AG09319 (cell line): ENCODE data around the gene MEF2A.

Experiments
- DNase-seq: peaks from one replicate; pipeline ENCODE4 v3.0.0-alpha.2; 2010; ENCODE audit warnings: low read depth; ENCODE audit errors: extremely low read depth
- TF ChIP-seq, protein P1 (sequence below): IDR thresholded peaks from 2 replicates; pipeline ENCODE4 v1.5.1; 2011; ENCODE audit warnings: low read depth, mild to moderate bottlenecking, inconsistent platforms, low read length, moderate library complexity

Gene MEF2A

DNA sequence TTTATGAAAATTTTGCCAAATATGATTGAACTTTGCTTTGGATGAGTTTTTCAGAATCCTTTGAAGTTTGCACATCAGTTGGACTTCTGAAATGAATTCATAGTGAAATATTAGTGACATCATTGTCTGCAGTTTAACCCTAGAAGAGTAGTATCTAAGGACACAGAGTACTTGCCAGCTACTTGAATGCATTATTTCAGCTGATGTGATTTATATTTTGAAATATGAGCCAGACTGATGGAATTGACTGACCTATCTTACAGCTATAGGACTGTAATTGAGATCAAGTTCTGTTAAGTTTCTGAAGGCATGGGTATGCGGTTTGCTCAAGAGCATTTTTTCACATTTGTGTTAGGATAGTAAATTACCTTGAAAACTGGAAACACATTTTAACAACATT, 116.2 kb downstream of the MEF2A start:
- TF ChIP-seq, protein P1, sequence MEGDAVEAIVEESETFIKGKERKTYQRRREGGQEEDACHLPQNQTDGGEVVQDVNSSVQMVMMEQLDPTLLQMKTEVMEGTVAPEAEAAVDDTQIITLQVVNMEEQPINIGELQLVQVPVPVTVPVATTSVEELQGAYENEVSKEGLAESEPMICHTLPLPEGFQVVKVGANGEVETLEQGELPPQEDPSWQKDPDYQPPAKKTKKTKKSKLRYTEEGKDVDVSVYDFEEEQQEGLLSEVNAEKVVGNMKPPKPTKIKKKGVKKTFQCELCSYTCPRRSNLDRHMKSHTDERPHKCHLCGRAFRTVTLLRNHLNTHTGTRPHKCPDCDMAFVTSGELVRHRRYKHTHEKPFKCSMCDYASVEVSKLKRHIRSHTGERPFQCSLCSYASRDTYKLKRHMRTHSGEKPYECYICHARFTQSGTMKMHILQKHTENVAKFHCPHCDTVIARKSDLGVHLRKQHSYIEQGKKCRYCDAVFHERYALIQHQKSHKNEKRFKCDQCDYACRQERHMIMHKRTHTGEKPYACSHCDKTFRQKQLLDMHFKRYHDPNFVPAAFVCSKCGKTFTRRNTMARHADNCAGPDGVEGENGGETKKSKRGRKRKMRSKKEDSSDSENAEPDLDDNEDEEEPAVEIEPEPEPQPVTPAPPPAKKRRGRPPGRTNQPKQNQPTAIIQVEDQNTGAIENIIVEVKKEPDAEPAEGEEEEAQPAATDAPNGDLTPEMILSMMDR = no peak
- no peak for DNase-seq

DNA sequence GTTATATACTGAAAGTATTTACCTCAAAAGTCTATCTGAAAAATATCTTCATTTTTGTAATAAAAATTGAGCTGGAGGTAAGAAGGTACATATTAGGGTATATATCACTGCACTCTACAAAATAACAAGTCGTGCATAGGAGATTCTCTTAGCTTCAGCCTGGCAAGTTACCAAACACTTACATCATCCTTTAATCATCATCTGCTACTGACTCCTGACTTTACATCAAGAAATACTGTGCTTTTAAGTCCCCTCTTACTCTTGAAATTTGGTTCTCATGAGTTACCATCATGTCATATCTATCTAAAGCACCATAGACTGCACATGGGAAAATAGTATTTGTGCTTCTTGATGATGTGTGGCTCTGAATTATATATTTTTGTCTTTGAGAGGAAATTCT, 116.7 kb downstream of the MEF2A start:
- peak; percentile 32 for DNase-seq
- TF ChIP-seq, protein P1 = no peak

DNA sequence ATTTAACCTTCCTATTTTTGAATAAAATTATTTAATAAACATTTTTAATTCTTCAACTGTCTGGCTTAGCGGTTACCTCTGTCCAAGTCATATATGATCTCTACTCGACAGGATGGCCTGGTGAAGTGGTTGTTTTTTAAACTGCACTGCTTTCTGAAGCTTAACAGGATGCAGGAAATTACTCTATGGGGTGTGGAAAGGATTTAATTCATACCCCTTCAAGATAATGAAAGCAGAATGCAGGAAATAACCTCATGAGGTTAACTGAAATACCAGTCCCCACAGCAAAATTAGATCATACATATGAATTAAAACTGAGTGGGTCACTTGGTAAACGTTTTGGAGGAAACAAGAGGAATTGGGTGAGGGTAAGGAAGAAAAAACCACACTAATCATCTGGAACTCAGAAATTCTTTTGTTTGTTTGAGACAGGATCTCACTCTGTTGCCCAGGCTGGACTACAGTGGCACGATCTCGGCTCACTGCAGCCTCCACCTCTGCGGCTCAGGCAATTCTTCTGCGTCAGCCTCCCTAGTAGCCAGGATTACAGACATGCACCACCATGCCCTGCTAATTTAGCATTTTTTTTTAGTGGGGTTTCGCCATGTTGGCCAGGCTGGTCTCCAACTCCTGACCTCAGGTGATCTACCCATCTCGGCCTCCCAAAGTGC, 117.4 kb downstream of the MEF2A start:
- DNase-seq = no peak
- TF ChIP-seq, protein P1 = no peak

DNA sequence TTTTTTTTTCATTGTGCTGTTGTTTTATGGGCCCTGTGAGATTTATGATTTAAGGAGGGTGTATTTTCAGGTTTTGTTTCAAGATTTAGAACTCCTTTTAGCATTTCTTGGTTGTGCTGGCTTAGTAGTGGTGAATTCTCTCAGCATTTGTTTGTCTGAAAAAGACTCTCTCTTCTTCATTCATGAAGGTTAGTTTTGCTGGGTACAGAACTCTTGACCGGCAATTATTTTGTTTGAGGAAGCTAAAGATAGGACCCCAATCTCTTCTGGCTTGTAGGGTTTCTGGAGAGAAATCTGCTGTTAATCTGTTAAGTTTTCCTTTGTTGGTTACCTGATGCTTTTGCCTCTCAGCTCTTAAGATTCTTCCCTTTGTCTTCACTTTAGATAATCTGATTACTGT, 120.5 kb downstream of the MEF2A start:
- TF ChIP-seq, protein P1 = no peak
- DNase-seq = no peak

DNA sequence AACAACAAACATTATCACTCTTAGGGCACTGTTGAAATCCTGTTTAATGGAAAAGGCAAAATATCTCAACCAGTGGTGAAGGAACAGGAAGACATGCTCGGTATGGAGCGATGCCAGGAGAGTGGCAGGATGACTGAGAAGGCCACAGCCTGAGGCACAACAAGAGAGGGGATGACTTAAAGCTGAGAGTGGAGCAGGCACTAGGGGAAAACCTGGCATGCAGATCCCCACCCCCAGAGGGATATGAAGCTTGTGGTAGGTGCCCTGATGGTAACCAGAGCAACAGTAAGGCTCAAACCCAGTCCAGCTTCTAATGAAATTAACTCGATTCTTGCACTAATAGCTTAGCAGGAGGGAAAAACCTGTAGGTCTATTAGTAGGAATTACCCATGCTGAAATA, 127.0 kb downstream of the MEF2A start:
- TF ChIP-seq, protein P1 = no peak
- DNase-seq = no peak

DNA sequence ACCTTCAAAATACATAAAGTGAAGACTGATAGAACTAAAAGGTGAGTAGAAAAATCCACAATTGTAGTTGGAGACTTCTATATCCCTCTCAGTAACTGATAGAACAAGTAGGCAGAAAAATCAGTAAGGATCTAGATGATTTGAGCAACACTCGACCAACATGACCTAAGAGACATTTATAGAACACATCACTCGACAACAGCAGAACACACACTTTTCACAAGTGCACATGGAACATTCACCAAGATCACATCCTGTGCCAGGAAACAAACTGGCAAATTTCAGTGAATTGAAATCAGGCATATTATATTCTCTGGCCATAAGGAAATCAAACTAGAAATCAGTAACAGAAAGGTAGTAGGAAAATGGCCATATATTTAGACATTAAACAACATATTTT, 130.3 kb downstream of the MEF2A start:
- DNase-seq = no peak
- TF ChIP-seq, protein P1 = no peak

DNA sequence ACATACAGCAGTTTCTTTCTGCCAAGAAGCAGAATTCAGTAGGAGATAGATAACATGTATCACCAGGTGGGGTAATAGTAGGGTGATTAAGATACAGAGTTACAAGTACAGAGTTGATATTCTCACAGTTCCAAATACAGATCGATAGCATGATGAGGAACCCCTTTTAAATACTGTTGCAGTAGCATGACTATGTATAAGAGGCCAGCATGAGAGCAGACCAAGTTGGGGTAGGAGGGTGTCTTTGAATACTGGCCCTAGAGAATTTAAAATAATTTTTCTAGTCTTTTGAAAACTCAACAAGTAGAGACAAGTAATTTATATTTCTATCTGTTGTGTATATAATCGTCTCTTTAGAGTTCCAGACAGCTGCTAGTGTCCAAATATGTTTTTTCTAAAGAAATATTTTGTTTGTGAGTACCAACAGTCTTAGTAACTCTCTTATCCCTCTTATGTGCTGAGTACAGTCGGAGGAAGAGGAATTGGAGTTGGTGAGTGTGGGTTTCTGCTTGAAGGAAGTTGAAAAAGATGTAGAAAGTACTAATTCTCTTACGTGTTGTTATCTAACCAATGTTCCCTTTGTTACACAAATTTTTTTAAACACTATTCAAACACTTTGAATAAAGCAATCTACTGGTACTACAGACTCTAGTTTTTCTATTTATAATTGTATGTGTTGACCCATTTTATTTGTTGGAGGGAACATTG, 137.3 kb downstream of the MEF2A start:
- TF ChIP-seq, protein P1 = no peak
- no peak for DNase-seq
